ENCODE measurements around the gene TLX2.

TLX2 gene

DNA sequence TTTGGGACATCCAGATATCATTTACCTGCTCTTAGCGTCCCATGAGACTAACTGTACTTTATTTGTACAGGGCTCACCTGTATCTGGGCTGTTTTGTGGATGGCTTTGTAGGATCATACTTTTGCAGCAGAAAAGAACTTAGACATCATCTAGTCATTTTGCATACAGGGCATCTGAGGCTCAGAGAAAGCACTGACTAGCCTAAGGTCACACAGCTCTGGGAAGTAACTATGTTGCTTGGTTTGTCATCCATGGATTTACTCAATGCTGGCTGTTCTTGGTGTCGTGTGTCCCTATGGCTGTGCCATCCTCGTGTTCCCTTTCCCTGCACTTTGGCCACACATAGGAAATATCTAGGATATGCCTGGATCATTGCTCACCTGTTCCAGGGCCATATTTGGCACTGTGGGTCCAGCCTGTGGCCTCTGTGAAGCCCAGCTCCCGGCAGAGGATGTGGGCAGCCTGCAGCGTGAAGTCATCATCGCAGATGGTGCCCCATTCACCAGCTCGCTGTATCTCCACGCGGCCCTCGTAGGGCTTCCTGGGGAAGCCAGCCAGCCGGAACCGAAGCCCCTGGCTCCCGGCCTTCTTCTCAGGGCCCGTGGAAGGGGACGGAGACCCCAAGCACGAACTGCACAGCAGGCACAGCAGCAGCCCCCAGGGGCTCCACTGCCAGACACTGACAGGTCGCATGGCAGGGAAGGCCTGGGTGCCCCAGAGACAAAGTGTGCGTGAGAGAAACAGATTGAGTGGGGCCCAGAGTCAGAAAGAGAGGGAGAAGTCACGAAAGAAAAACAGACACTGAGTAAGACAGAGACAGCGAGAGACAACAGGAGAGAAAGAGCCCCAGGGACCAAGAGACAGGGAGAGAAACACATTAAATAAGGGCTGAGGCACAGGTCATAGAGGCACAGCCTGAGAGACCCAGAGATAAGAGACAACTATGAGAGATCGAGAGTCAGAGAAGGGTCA is 38.0 kb downstream of the TLX2 start:
- no peak overlapping the region for H3K27ac ChIP-seq (replicated peaks)
- TF ChIP-seq, protein P1, sequence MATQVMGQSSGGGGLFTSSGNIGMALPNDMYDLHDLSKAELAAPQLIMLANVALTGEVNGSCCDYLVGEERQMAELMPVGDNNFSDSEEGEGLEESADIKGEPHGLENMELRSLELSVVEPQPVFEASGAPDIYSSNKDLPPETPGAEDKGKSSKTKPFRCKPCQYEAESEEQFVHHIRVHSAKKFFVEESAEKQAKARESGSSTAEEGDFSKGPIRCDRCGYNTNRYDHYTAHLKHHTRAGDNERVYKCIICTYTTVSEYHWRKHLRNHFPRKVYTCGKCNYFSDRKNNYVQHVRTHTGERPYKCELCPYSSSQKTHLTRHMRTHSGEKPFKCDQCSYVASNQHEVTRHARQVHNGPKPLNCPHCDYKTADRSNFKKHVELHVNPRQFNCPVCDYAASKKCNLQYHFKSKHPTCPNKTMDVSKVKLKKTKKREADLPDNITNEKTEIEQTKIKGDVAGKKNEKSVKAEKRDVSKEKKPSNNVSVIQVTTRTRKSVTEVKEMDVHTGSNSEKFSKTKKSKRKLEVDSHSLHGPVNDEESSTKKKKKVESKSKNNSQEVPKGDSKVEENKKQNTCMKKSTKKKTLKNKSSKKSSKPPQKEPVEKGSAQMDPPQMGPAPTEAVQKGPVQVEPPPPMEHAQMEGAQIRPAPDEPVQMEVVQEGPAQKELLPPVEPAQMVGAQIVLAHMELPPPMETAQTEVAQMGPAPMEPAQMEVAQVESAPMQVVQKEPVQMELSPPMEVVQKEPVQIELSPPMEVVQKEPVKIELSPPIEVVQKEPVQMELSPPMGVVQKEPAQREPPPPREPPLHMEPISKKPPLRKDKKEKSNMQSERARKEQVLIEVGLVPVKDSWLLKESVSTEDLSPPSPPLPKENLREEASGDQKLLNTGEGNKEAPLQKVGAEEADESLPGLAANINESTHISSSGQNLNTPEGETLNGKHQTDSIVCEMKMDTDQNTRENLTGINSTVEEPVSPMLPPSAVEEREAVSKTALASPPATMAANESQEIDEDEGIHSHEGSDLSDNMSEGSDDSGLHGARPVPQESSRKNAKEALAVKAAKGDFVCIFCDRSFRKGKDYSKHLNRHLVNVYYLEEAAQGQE (IDR thresholded peaks at IDR 0.05; ENCODE audit: insufficient replicate concordance, low read depth), result no peak
- no peak for TF ChIP-seq SPI1 (IDR thresholded peaks at IDR 0.05; ENCODE audit: borderline replicate concordance, low read depth)
- TF ChIP-seq POLR2AphosphoS5 (IDR thresholded peaks at IDR 0.05; ENCODE audit: low read depth), result no peak
- TF ChIP-seq GABPA (IDR thresholded peaks at IDR 0.05; ENCODE audit: low read depth), result no peak
- TF ChIP-seq, protein P2, sequence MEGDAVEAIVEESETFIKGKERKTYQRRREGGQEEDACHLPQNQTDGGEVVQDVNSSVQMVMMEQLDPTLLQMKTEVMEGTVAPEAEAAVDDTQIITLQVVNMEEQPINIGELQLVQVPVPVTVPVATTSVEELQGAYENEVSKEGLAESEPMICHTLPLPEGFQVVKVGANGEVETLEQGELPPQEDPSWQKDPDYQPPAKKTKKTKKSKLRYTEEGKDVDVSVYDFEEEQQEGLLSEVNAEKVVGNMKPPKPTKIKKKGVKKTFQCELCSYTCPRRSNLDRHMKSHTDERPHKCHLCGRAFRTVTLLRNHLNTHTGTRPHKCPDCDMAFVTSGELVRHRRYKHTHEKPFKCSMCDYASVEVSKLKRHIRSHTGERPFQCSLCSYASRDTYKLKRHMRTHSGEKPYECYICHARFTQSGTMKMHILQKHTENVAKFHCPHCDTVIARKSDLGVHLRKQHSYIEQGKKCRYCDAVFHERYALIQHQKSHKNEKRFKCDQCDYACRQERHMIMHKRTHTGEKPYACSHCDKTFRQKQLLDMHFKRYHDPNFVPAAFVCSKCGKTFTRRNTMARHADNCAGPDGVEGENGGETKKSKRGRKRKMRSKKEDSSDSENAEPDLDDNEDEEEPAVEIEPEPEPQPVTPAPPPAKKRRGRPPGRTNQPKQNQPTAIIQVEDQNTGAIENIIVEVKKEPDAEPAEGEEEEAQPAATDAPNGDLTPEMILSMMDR (IDR thresholded peaks at IDR 0.05; ENCODE audit: insufficient read depth, low read length), result no peak
- DNase-seq (ENCODE audit: low read depth in 1 of 2, low spot score in 1 of 2), result no peak
- H3K4me3 ChIP-seq (replicated peaks; ENCODE audit: insufficient read depth, low read length), result no peak overlapping the region
- no peaks in the 10 kb centered on the region for H3K27me3 ChIP-seq (ENCODE audit: insufficient read depth, poor library complexity, severe bottlenecking)

DNA sequence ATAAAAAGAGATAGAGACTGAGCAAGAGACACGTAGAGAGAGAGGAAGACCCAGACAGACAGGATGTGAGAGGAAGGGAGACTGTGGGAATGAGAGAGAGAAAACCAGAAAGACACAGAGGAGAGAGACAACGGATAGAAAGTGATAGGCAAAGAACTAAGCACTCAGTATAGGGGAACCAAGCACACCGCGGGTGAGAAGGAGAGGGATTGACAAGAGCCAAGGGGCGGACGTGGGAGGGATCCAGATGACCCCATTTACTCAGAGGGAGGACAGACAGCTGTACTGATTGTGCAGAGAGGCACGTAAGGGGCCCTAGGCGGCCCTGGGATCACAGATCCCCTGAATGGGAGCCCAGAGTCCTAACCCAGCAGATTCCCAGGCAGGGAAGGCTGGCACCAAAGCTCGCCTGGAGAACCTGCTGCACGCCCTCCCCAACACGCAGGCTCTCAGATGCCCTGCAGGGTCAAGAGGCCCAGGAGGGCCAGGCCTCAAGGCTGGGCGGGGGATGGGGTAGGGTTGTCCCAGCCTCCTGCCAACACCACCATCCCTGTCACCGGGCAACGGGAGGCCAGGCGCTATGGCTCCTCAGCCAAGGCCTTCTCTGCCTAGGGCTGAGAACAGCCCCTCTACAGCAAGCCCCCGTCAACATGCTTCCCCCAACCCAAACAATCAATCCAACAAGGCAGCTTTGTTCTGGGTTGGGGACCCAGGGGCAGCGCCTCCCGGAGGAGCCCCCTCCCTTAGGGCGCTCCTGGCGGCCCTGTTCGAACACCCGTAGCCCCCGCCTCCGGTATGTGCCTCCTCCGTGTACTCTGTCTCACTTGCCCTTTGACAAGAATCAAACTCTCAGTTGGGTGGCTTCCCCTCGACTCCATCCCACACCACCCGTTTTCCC is 38.9 kb downstream of the TLX2 start:
- no peaks in the 10 kb centered on the region for H3K27me3 ChIP-seq (ENCODE audit: insufficient read depth, poor library complexity, severe bottlenecking)
- H3K27ac ChIP-seq (replicated peaks), result peak overlapping the region; percentile 94
- DNase-seq (ENCODE audit: low read depth in 1 of 2, low spot score in 1 of 2), result no peak
- TF ChIP-seq SPI1 (IDR thresholded peaks at IDR 0.05; ENCODE audit: borderline replicate concordance, low read depth) (no peak), POLR2AphosphoS5 (IDR thresholded peaks at IDR 0.05; ENCODE audit: low read depth) (no peak), GABPA (IDR thresholded peaks at IDR 0.05; ENCODE audit: low read depth) (no peak)
- TF ChIP-seq, protein P1 (IDR thresholded peaks at IDR 0.05; ENCODE audit: insufficient replicate concordance, low read depth), result no peak
- TF ChIP-seq, protein P2 (IDR thresholded peaks at IDR 0.05; ENCODE audit: insufficient read depth, low read length), result no peak
- no peak overlapping the region; the same call in 1 of the 2 replicates for H3K4me3 ChIP-seq (replicated peaks; ENCODE audit: insufficient read depth, low read length)

DNA sequence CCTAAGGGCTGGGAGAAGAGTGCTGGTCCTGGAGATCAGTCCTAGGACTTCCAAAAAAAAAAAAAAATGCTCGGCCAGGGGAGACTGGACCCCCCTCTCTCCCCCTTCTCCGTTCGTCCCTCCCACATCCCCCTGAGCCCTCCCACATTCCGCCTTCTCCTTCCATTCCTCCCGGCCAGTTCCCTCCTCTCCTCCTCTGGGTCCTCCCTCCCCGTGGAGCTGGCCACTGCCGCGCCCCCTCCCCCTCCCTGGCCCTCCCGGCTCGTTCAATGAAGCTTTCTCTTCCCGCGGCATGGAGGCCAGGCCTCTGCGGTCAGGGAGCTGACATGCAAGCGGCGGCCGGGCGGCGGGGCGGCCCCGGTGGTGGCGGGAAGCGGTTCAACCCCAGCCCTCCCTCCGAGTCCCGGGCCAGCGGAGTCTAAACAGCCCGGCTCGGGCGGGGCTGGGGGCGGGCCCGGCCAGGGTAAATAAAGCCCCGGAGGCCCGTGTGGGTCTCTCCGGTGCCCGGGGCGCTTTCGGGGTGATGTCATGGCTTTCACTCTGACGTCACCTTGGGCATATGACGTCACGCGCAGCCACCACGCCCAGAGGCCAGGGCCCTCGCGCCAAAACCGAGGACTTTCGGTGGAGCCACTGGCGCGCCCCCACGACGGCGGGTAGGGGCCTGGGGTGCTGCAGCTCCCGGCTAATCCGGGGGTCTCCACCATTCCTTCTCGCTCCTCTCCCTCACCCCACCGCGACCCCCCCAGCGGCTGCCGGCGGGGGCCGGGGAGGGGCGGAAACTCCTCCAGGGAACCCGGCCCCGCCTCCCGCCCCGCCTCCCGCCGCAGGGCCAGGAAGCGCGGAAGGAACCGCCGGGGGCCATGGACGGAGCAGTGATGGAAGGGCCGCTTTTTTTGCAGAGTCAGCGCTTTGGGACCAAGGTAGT is 39.9 kb downstream of the TLX2 start, which contains the start of the genes DOK1 and LOXL3:
TSS of gene DOK1 (plus strand) at position 829 of the 928 bp plus-strand sequence. CDS start at position 864, 35 bp downstream.
TSS of gene LOXL3 (minus strand) at position 51 of the 928 bp plus-strand sequence. CDS start 1,308 bp downstream, outside the sequence.
- TF ChIP-seq, protein P1 (IDR thresholded peaks at IDR 0.05; ENCODE audit: insufficient replicate concordance, low read depth), result no peak
- TF ChIP-seq SPI1 (IDR thresholded peaks at IDR 0.05; ENCODE audit: borderline replicate concordance, low read depth), result no peak
- TF ChIP-seq, protein P2 (IDR thresholded peaks at IDR 0.05; ENCODE audit: insufficient read depth, low read length), result no peak
- 0 out of 2 replicates have a peak, but pooled peaks have one; percentile 17 for TF ChIP-seq POLR2AphosphoS5 (IDR thresholded peaks at IDR 0.05; ENCODE audit: low read depth)
- no peaks in the 10 kb centered on the region for H3K27me3 ChIP-seq (ENCODE audit: insufficient read depth, poor library complexity, severe bottlenecking)
- H3K27ac ChIP-seq (replicated peaks), result peak within 1 kb of the TSS; percentile 94
- H3K4me3 ChIP-seq (replicated peaks; ENCODE audit: insufficient read depth, low read length), result peak within 1 kb of the TSS; percentile 84
- peak; percentile 65 to 86 for DNase-seq (ENCODE audit: low read depth in 1 of 2, low spot score in 1 of 2)

Data from HL-60 (cell line).